Keratinocyte (primary cell): ENCODE measurements around the gene APBB2. TPM values are rescaled to one million over a fixed set of nuclear protein-coding genes. Genes with fewer than 3 reads are reported as not detected.

Source experiments
- DNase-seq: peaks from one replicate; pipeline ENCODE4 v3.0.0-alpha.2; 2011; ENCODE audit warnings: low read depth, missing footprints, low spot score
- FAIRE-seq: peaks from 2 replicates; lab custom pipeline; 2011; peaks lifted over from hg19 to GRCh38; lab: Jason Lieb, UNC
- H2AFZ ChIP-seq: 2 replicates; pipeline ENCODE4 v1.6.0; 2012; ENCODE audit warnings: low read length, control low read depth, inconsistent platforms; ENCODE audit not compliant: control insufficient read depth
- H3K27ac ChIP-seq: 2 replicates; pipeline ENCODE4 v1.5.1; 2011; ENCODE audit warnings: low read length; ENCODE audit not compliant: control insufficient read depth, insufficient read depth
- H3K27me3 ChIP-seq: 3 replicates; pipeline ENCODE4 v1.6.0; 2011; ENCODE audit warnings: low read length; ENCODE audit not compliant: control insufficient read depth, insufficient read depth; ENCODE audit errors: extremely low read depth
- H3K36me3 ChIP-seq, 2 experiments: 2 replicates in 1 of 2; 3 replicates in 1 of 2; pipeline ENCODE4 v1.5.1; 2011; ENCODE audit warnings: low read length in 2 of 2, mild to moderate bottlenecking in 1 of 2; ENCODE audit not compliant: control insufficient read depth in 2 of 2, insufficient read depth in 2 of 2; ENCODE audit errors: extremely low read depth in 1 of 2
- H3K4me1 ChIP-seq: 3 replicates; pipeline ENCODE4 v1.5.1; 2011; ENCODE audit warnings: low read length; ENCODE audit not compliant: control insufficient read depth, insufficient read depth; ENCODE audit errors: extremely low read depth
- H3K4me2 ChIP-seq: 3 replicates; pipeline ENCODE4 v1.6.0; 2011; ENCODE audit warnings: low read depth, low read length; ENCODE audit not compliant: control insufficient read depth, insufficient read depth; ENCODE audit errors: extremely low read depth
- H3K4me3 ChIP-seq, 3 experiments: fragments of 200-600 bp in 1 of 3; sonication (generic) in 1 of 3; 2 replicates in 2 of 3; 3 replicates in 1 of 3; pipeline ENCODE4 v1.5.1; 2011 to 2016; ENCODE audit warnings: low read length in 3 of 3, mild to moderate bottlenecking in 3 of 3, control low read depth in 2 of 3, inconsistent platforms in 1 of 3, low read depth in 1 of 3, mixed read lengths in 1 of 3, mixed run types in 1 of 3, moderate library complexity in 1 of 3; ENCODE audit not compliant: control insufficient read depth in 2 of 3, insufficient read depth in 2 of 3; ENCODE audit errors: extremely low read depth in 1 of 3
- H3K79me2 ChIP-seq: 2 replicates; pipeline ENCODE4 v1.6.0; 2012; ENCODE audit warnings: low read length; ENCODE audit not compliant: control insufficient read depth, insufficient read depth
- H3K9ac ChIP-seq: 3 replicates; pipeline ENCODE4 v1.6.0; 2011; ENCODE audit warnings: low read length; ENCODE audit not compliant: control insufficient read depth, insufficient read depth; ENCODE audit errors: extremely low read depth
- H3K9me1 ChIP-seq: 3 replicates; pipeline ENCODE4 v1.6.0; 2011; ENCODE audit warnings: low read length; ENCODE audit not compliant: control insufficient read depth, insufficient read depth; ENCODE audit errors: extremely low read depth
- H3K9me3 ChIP-seq: 2 replicates; pipeline ENCODE4 v1.5.1; 2012; ENCODE audit warnings: low read depth, low read length; ENCODE audit not compliant: control insufficient read depth
- H4K20me1 ChIP-seq: 3 replicates; pipeline ENCODE4 v1.6.0; 2011; ENCODE audit warnings: low read length; ENCODE audit not compliant: control insufficient read depth, insufficient read depth; ENCODE audit errors: extremely low read depth
- EZH2 ChIP-seq: IDR thresholded peaks from one replicate; pipeline ENCODE4 v1.6.1; 2012; ENCODE audit warnings: inconsistent platforms, mild to moderate bottlenecking, low read length, moderate library complexity
- dilution Hi-C: fragments of 300-500 bp; cut with MboI; formaldehyde crosslinking; loops from one replicate; pipeline ENCODE4 v1.7.0; 2020; ENCODE audit warnings: low sequenced_read_pairs; ENCODE audit not compliant: extremely low pct_ligation_motif_present
- polyA plus RNA-seq, 5 experiments: library from polyadenylated mRNA; depleted of rRNA in 3 of 5; stranded (reverse) in 3 of 5; stranded (forward) in 1 of 5; unstranded in 1 of 5; fragments of >200 nt; gene quantifications; 1 replicate in 1 of 5; 2 replicates in 3 of 5; 3 replicates in 1 of 5; pipeline versions ENCODE4 v1.2.1 to v1.2.3, GENCODE V29; 2011 to 2012; ENCODE audit warnings: missing spikeins in 2 of 5, low read depth in 1 of 5, low replicate concordance in 1 of 5
- TF ChIP-seq, protein P1 (sequence below), 3 experiments: IDR thresholded peaks in 1 of 3; conservative IDR thresholded peaks in 1 of 3; optimal IDR thresholded peaks in 1 of 3; 2 replicates in 2 of 3; 3 replicates in 1 of 3; pipeline versions ENCODE3 to v1.5.1; 2011; ENCODE audit warnings: low read length in 3 of 3, mild to moderate bottlenecking in 3 of 3, moderate library complexity in 2 of 3, control low read depth in 1 of 3, inconsistent platforms in 1 of 3; ENCODE audit not compliant: insufficient read depth in 2 of 3; ENCODE audit errors: extremely low read depth in 1 of 3

The APBB2 gene
- polyA plus RNA-seq, 1 donor (not counting 4 experiments of a cell fraction or from before 2014, with no cell fraction given) = 57.3 TPM

DNA sequence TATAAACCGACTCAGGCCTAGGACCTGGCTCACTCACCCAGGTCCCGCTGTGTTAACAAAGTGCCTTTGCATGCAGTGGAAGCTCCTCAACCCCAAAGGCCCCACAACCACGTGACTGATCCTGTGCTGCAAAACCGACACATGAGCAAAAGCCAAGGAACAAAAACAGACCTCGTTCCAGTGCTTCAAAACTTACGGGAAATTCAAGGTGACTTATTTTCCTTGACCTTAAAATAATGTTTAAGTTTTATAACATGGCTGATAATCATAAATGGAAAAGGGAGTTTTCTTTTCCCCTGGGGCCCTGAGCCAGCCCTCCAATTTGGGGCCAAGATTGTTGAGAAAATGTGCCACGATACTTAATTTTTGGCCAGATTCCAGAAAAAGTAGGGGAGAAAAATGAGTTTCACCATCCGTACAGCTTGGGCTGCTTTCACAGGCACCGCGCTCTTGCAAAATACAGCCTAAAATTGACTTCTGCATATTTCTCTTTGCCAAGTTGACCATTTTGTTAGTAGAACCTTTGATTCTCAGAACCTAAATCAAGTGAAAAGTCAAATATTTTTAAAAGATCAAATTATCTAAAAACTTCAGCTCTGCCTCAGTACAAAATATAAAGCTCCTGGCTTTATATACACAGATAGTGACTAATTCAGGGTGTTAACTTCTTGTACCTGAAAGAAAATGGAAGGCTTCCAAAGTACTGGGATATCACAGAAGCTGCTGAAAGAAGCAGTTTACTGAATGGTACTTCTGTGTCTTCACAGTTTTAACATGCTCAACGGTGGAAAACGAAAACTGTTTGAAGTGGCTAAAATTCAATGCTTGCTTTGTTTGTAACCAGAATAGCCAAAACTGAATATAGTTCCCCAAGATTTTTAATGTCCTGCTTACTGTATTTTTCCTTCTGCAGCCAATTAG is 93.8 kb downstream of the APBB2 start:
- peaks cover 45% of the 10 kb centered on the region for H3K4me1 ChIP-seq
- dilution Hi-C loops = no loop called here
- H3K27ac ChIP-seq = peak overlapping the region; percentile 84
- H3K4me3 ChIP-seq = peak overlapping the region in 2 of 3 experiments; percentile 42 to 58
- no peaks in the 10 kb centered on the region for H3K27me3 ChIP-seq
- H2AFZ ChIP-seq = peak overlapping the region; percentile 67
- peak overlapping the region; percentile 92 for H3K4me2 ChIP-seq
- no peak for DNase-seq
- no peaks in the 10 kb centered on the region for H3K9me3 ChIP-seq
- peak overlapping the region; percentile 75 for H3K9ac ChIP-seq
- H3K36me3 ChIP-seq = peaks cover 1 to 5% of the 10 kb centered on the region in 2 experiments
- peak; percentile 55 for FAIRE-seq
- no peak for TF ChIP-seq EZH2
- TF ChIP-seq, protein P1, sequence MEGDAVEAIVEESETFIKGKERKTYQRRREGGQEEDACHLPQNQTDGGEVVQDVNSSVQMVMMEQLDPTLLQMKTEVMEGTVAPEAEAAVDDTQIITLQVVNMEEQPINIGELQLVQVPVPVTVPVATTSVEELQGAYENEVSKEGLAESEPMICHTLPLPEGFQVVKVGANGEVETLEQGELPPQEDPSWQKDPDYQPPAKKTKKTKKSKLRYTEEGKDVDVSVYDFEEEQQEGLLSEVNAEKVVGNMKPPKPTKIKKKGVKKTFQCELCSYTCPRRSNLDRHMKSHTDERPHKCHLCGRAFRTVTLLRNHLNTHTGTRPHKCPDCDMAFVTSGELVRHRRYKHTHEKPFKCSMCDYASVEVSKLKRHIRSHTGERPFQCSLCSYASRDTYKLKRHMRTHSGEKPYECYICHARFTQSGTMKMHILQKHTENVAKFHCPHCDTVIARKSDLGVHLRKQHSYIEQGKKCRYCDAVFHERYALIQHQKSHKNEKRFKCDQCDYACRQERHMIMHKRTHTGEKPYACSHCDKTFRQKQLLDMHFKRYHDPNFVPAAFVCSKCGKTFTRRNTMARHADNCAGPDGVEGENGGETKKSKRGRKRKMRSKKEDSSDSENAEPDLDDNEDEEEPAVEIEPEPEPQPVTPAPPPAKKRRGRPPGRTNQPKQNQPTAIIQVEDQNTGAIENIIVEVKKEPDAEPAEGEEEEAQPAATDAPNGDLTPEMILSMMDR (optimal IDR thresholded peaks at IDR 0.05 in 1 of 3, IDR thresholded peaks at IDR 0.05 in 1 of 3, conservative IDR thresholded peaks at IDR 0.05 in 1 of 3; ENCODE audit: extremely low read depth in 1 of 3, insufficient read depth in 2 of 3, low read length in 3 of 3) = no peak
- no peaks in the 10 kb centered on the region for H3K9me1 ChIP-seq
- H3K79me2 ChIP-seq = peaks cover 59% of the 10 kb centered on the region
- H4K20me1 ChIP-seq = no peaks in the 10 kb centered on the region

DNA sequence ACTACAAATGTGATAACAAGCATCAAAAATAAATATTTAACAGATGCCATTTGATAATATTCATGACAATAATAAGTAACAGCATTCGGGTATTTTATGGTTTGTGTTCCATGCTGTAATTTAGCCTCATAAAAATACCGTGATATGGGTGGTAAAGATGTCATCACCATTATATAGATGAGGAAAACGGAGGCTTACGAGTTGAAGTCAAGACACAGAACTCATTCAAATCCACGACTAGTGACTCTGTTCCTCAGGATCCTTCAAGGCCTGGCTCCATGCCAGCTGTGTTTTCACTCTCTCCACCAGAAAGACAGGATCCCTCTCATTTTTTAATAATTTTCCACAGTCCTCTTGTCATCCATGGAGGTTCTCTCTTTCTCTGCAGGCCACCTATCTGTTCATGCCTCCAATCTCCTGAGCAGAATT is 94.5 kb downstream of the APBB2 start:
- H4K20me1 ChIP-seq = no peaks in the 10 kb centered on the region
- H3K4me1 ChIP-seq = peaks cover 38% of the 10 kb centered on the region
- H3K4me3 ChIP-seq = peak overlapping the region in 2 of 3 experiments; percentile 42 to 58
- H2AFZ ChIP-seq = peak overlapping the region; percentile 63
- H3K79me2 ChIP-seq = peaks cover 62% of the 10 kb centered on the region
- dilution Hi-C loops = no loop called here
- TF ChIP-seq, protein P1 (optimal IDR thresholded peaks at IDR 0.05 in 1 of 3, IDR thresholded peaks at IDR 0.05 in 1 of 3, conservative IDR thresholded peaks at IDR 0.05 in 1 of 3; ENCODE audit: extremely low read depth in 1 of 3, insufficient read depth in 2 of 3, low read length in 3 of 3) = no peak
- TF ChIP-seq EZH2 = no peak
- no peaks in the 10 kb centered on the region for H3K9me1 ChIP-seq
- peaks cover 1 to 5% of the 10 kb centered on the region in 2 experiments for H3K36me3 ChIP-seq
- no peaks in the 10 kb centered on the region for H3K27me3 ChIP-seq
- peak overlapping the region; percentile 92 for H3K4me2 ChIP-seq
- no peaks in the 10 kb centered on the region for H3K9me3 ChIP-seq
- DNase-seq (no peak), FAIRE-seq (peak; percentile 79)
- peak overlapping the region; percentile 75 for H3K9ac ChIP-seq
- H3K27ac ChIP-seq = peak overlapping the region; percentile 84
